Ascending aorta (tissue), 2 donors: ENCODE data around the gene SMARCE1. TPM values are rescaled to one million over a fixed set of nuclear protein-coding genes. Genes with fewer than 3 reads are reported as not detected.

Experiments used
- DNase-seq, 2 donors: peaks; one replicate each; pipeline ENCODE4 v3.0.0-alpha.2; 2019; ENCODE audit warnings: low spot score in 2 of 2
- H3K27ac ChIP-seq, 2 donors: fragments of 200-600 bp; sonication (generic); one replicate each; pipeline ENCODE4 v1.5.1; 2016 to 2017; ENCODE audit warnings: mild to moderate bottlenecking in 1 of 2
- H3K27me3 ChIP-seq: fragments of 200-600 bp; sonication (generic); one replicate; pipeline ENCODE4 v1.5.1; 2017
- H3K36me3 ChIP-seq, 2 donors: fragments of 200-600 bp; sonication (generic); one replicate each; pipeline ENCODE4 v1.5.1; 2016
- H3K4me1 ChIP-seq, 2 donors: fragments of 200-600 bp; sonication (generic); one replicate each; pipeline ENCODE4 v1.5.1; 2016 to 2017; ENCODE audit warnings: mild to moderate bottlenecking in 1 of 2
- H3K4me3 ChIP-seq, 2 donors: fragments of 200-600 bp; sonication (generic); one replicate each; pipeline ENCODE4 v1.5.1; 2016 to 2017; ENCODE audit warnings: mild to moderate bottlenecking in 1 of 2
- H3K9me3 ChIP-seq, 2 donors: fragments of 200-600 bp; sonication (generic); one replicate each; pipeline ENCODE4 v1.5.1; 2016
- CTCF ChIP-seq, 3 experiments: fragments of 200-600 bp in 2 of 3; fragments of 450-650 bp in 1 of 3; sonication (generic) in 2 of 3; IDR thresholded peaks; one replicate each; pipeline ENCODE4 v1.5.1; 2016 to 2019; ENCODE audit warnings: antibody characterized with exemption in 3 of 3, mild to moderate bottlenecking in 1 of 3, moderate library complexity in 1 of 3
- intact Hi-C: fragments of 100-400 bp; cut with DNase I; formaldehyde crosslinking; loops from one replicate; pipeline ENCODE4 v1.15.1; 2023
- total RNA-seq: library from RNA; depleted of rRNA; stranded (reverse); fragments of >200 nt; gene quantifications from one replicate; pipeline ENCODE4 v1.1.0, GENCODE V29; 2016

Gene SMARCE1
- total RNA-seq, 1 donor from 2014 or later = 147 TPM

DNA sequence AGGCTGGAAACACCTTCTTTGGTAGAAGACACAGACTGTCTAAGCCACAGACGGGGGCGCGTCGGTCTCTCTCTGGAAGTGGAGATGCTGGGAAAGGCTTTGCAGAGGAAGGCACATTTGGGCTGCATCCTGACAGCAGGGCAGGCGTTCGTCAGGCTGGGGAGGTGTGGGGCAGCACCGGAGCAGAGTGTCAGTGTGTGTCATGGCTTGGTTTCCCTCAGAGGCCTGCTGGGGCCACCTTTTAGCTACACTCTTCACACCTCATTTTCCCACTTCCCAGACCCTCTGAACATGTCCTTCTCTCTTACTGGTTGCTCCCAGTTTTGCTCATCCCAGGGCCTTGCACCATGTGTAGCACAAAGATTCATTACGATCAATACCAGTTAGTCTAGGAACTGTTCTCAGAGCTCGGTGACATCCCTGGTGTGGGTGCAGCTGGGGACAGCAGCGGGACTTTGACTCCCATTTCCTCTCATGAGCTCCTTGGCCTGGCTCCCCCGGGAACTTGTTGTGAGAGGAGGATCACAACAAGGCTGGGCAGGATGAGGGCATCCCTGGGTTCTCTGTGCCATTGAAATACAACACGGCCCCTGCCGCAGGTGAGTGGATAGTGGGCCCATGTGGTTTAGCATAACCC lies 33.1 kb downstream of the SMARCE1 start:
- intact Hi-C loops = no loop called here
- no peaks in the 10 kb centered on the region for H3K4me1 ChIP-seq
- TF ChIP-seq CTCF (IDR thresholded peaks at IDR 0.05) = no peak
- H3K9me3 ChIP-seq = no peaks in the 10 kb centered on the region
- H3K27ac ChIP-seq = no peak overlapping the region
- no peaks in the 10 kb centered on the region for H3K36me3 ChIP-seq
- no peaks in the 10 kb centered on the region for H3K27me3 ChIP-seq
- DNase-seq = no peak
- H3K4me3 ChIP-seq = no peak overlapping the region

GRCh38 chr17:40613467-40614154 lies 34.0 kb downstream of the SMARCE1 start:
- no peak overlapping the region for H3K4me3 ChIP-seq
- no peaks in the 10 kb centered on the region for H3K36me3 ChIP-seq
- intact Hi-C loops = no loop called here
- no peaks in the 10 kb centered on the region for H3K4me1 ChIP-seq
- no peak for TF ChIP-seq CTCF (IDR thresholded peaks at IDR 0.05)
- H3K9me3 ChIP-seq = no peaks in the 10 kb centered on the region
- no peak for DNase-seq
- H3K27ac ChIP-seq = no peak overlapping the region
- no peaks in the 10 kb centered on the region for H3K27me3 ChIP-seq

DNA sequence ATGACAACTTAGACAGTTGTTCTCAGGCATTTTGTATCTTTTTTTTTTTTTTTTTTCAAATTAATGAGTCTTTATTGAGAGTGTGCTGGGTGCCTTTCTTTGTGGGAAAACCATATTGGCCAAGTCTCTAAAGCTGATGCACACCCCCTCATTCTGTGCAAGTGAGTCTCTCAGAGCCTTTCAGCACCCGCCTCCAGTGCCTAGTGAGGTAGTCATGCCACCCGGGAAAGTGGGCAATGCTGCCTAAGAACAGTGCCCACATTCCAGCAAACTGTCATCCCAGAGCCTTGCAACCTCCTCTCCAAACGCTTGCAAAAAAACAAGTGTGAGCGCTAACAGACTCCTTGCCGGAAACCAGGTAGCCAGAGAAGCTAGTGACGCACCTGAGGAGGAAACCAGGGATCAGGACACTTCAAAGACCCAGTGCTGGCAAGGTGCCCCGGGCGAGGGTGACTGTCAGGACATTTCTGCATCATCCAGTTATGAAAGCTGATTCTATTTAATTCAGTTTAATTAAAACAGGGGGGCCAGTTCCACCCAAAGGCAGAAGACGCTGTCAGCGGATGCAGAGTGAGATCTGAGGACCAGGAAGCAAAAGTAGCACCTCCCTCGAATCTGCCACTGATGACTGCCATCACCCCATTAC lies 34.9 kb downstream of the SMARCE1 start:
- no peak for DNase-seq
- Histone ChIP-seq H3K4me1 (no peaks in the 10 kb centered on the region), H3K27me3 (no peaks in the 10 kb centered on the region), H3K27ac (no peak overlapping the region), H3K9me3 (no peaks in the 10 kb centered on the region), H3K4me3 (no peak overlapping the region), H3K36me3 (no peaks in the 10 kb centered on the region)
- intact Hi-C loops = no loop called here
- TF ChIP-seq CTCF (IDR thresholded peaks at IDR 0.05) = no peak

- no peak for DNase-seq
- no peak for TF ChIP-seq CTCF (IDR thresholded peaks at IDR 0.05)
These were observed 35.7 kb downstream of the SMARCE1 start for GRCh38 chr17:40611840-40612474.

DNA sequence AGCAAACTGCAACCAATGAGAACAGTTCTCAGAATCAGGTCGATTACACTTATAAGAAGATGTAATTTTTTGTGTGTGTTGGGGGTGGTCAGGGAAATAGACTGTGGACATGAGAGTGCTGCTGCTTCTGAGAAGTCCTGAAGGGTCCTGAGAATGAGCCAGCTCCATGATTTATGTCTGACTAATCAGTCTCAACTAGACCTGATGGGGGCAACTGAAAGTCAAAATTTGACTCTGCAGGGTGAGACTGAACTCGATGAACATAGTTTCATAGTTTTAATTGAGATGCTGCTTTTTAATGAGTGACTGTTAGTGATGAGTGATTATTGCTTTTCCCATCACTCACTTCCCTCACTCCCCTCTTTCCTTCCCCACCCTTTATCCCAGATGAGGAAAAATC lies 37.3 kb downstream of the SMARCE1 start:
- Histone ChIP-seq H3K9me3 (no peaks in the 10 kb centered on the region), H3K27ac (no peak overlapping the region), H3K27me3 (no peaks in the 10 kb centered on the region), H3K4me1 (no peaks in the 10 kb centered on the region), H3K4me3 (no peak overlapping the region), H3K36me3 (no peaks in the 10 kb centered on the region)
- intact Hi-C loops = no loop called here
- TF ChIP-seq CTCF (IDR thresholded peaks at IDR 0.05) = no peak
- no peak for DNase-seq

More at GRCh38 chr17:40611840-40612474, 35.7 kb downstream of the SMARCE1 start:
- H3K27me3 ChIP-seq = no peaks in the 10 kb centered on the region
- H3K36me3 ChIP-seq = no peaks in the 10 kb centered on the region
- no peaks in the 10 kb centered on the region for H3K9me3 ChIP-seq
- intact Hi-C loops = no loop called here
- H3K4me1 ChIP-seq = no peaks in the 10 kb centered on the region
- H3K4me3 ChIP-seq = no peak overlapping the region
- no peak overlapping the region for H3K27ac ChIP-seq
